K562 (cell line): ENCODE results near the gene CLDN5. TPM values are rescaled to one million over a fixed set of nuclear protein-coding genes. Genes with fewer than 3 reads are reported as not detected.
A peak's percentile ranks its signal among the peaks of the same experiment; 100 is the strongest.

Source experiments
- CBFA2T3 ChIP-seq: fragments of 450-650 bp; IDR thresholded peaks from 2 replicates; pipeline ENCODE4 v1.6.1; 2017
- ESRRB ChIP-seq: fragments of 250-450 bp; sonication (Bioruptor Pico); IDR thresholded peaks from 2 replicates; pipeline ENCODE4 v1.5.0; 2020; ENCODE audit warnings: mild to moderate bottlenecking, moderate library complexity, borderline replicate concordance
- FOXK1 ChIP-seq: sonication (generic); formaldehyde crosslinking; IDR thresholded peaks from 2 replicates; pipeline ENCODE4 v1.8.0; 2022; ENCODE audit warnings: missing genetic modification reagents, mild to moderate bottlenecking, borderline replicate concordance
- HMGN3 ChIP-seq: IDR thresholded peaks from 2 replicates; pipeline ENCODE4 v1.6.1; 2011; ENCODE audit warnings: borderline replicate concordance, low read depth, mild to moderate bottlenecking, mixed read lengths, low read length; ENCODE audit not compliant: insufficient read length; ENCODE audit errors: extremely low read depth
- ID3 ChIP-seq, 2 experiments: fragments of 250-450 bp in 1 of 2; fragments of 450-650 bp in 1 of 2; sonication (Bioruptor Pico) in 1 of 2; IDR thresholded peaks; 2 replicates each; pipeline versions ENCODE4 v1.6.1 to v1.8.0; 2016 to 2021; ENCODE audit warnings: mild to moderate bottlenecking in 2 of 2, moderate library complexity in 2 of 2, missing compliant biosample characterization in 1 of 2, missing genetic modification characterization in 1 of 2
- MCM2 ChIP-seq: fragments of 450-650 bp; IDR thresholded peaks from 2 replicates; pipeline ENCODE4 v1.6.1; 2017; ENCODE audit warnings: low read depth, mild to moderate bottlenecking
- NELFE ChIP-seq: IDR thresholded peaks from 2 replicates; pipeline ENCODE4 v1.6.1; 2011; ENCODE audit warnings: mild to moderate bottlenecking; ENCODE audit not compliant: insufficient read depth, insufficient read length
- POLR2AphosphoS5 ChIP-seq: IDR thresholded peaks from 2 replicates; pipeline ENCODE4 v1.6.1; 2011; ENCODE audit warnings: mild to moderate bottlenecking, low read depth, low read length, moderate library complexity; ENCODE audit not compliant: control insufficient read depth, insufficient read depth
- POLR2G ChIP-seq: fragments of 200-400 bp; formaldehyde crosslinking; IDR thresholded peaks from 2 replicates; pipeline ENCODE4 v1.6.1; 2017; ENCODE audit warnings: low read depth, mild to moderate bottlenecking, antibody characterized with exemption, low read length, moderate library complexity
- PRMT5 ChIP-seq: sonication (generic); formaldehyde crosslinking; IDR thresholded peaks from 2 replicates; pipeline ENCODE4 v1.5.0; 2020; ENCODE audit warnings: missing genetic modification reagents
- RBM39 ChIP-seq: fragments of 200-400 bp; formaldehyde crosslinking; optimal IDR thresholded peaks from 2 replicates; pipeline ENCODE3; 2018; ENCODE audit warnings: low read depth, low read length
- RERE ChIP-seq: sonication (generic); formaldehyde crosslinking; IDR thresholded peaks from 2 replicates; pipeline ENCODE4 v1.8.0; 2023; ENCODE audit warnings: missing genetic modification reagents, mild to moderate bottlenecking, borderline replicate concordance
- RNF2 ChIP-seq: sonication (generic); IDR thresholded peaks from 2 replicates; pipeline ENCODE4 v1.6.1; 2016
- SAFB ChIP-seq: fragments of 200-400 bp; formaldehyde crosslinking; IDR thresholded peaks from 2 replicates; pipeline ENCODE4 v1.6.1; 2017; ENCODE audit warnings: low read depth, low read length, borderline replicate concordance
- SLC30A9 ChIP-seq: fragments of 250-450 bp; sonication (Bioruptor Pico); IDR thresholded peaks from 2 replicates; pipeline ENCODE4 v1.8.0; 2022; ENCODE audit warnings: mild to moderate bottlenecking, moderate library complexity
- SMARCC2 ChIP-seq: fragments of 450-650 bp; IDR thresholded peaks from 2 replicates; pipeline ENCODE4 v1.6.1; 2017; ENCODE audit warnings: antibody characterized with exemption, moderate library complexity, mild to moderate bottlenecking, low read depth
- ZNF224 ChIP-seq: sonication (generic); formaldehyde crosslinking; IDR thresholded peaks from 2 replicates; pipeline ENCODE4 v1.8.0; 2022; ENCODE audit warnings: mild to moderate bottlenecking, missing genetic modification reagents
- ZNF584 ChIP-seq: fragments of 200-800 bp; sonication (Bioruptor generic); IDR thresholded peaks from 2 replicates; pipeline ENCODE4 v1.6.1; 2016; ENCODE audit warnings: low read depth, mild to moderate bottlenecking, missing genetic modification characterization, missing compliant biosample characterization
- ZNF589 ChIP-seq: fragments of 200-800 bp; sonication (Bioruptor generic); IDR thresholded peaks from 2 replicates; pipeline ENCODE4 v1.6.1; 2016; ENCODE audit warnings: low read depth, missing genetic modification characterization, missing compliant biosample characterization
- polyA plus RNA-seq, 8 experiments: library from polyadenylated mRNA; depleted of rRNA in 4 of 8; stranded (reverse) in 5 of 8; unstranded in 3 of 8; fragments of >200 nt; fragmentation: Nextera tagmentation in 2 of 8; fragmentation: Illumina TruSeq in 1 of 8; extraction: Ambion mirVana in 2 of 8; extraction: Trizol in 1 of 8; gene quantifications; 2 replicates each; pipeline versions ENCODE4 v1.2.1 to v1.2.3, GENCODE V29; 2011 to 2014; ENCODE audit warnings: inconsistent platforms in 1 of 8, missing spikeins in 1 of 8
- total RNA-seq, 7 experiments: library from RNA; depleted of rRNA in 6 of 7; stranded (reverse); fragments of >200 nt in 6 of 7; fragmentation: Illumina TruSeq in 2 of 7; extraction: Trizol in 2 of 7; gene quantifications; 2 replicates each; pipeline versions ENCODE4 v1.2.1 to v1.2.3, GENCODE V29; 2011 to 2021; ENCODE audit warnings: low replicate concordance in 1 of 7
- TF ChIP-seq, protein P1 (sequence below): fragments of 200-800 bp; sonication (Bioruptor generic); IDR thresholded peaks from 2 replicates; pipeline ENCODE4 v1.6.1; 2017; ENCODE audit warnings: missing genetic modification characterization, missing compliant biosample characterization

The CLDN5 gene
- total and polyA plus RNA-seq, 9 of the 15 experiments (the other 6 are each of a cell fraction or from before 2014, with no cell fraction given) = 0.20 TPM; not detected in 8

- TF ChIP-seq RNF2 (no peak), SAFB (0 out of 2 replicates have a peak, but pooled peaks have one; percentile 48), ZNF589 (CRISPR knock-in tag) (0 out of 2 replicates have a peak, but pooled peaks have one; percentile 2), CBFA2T3 (no peak), SMARCC2 (no peak), RERE (no peak), FOXK1 (CRISPR knock-in tag) (no peak), PRMT5 (peak; percentile 39; the same call in 1 of the 2 replicates), NELFE (no peak), SLC30A9 (CRISPR knock-in tag) (no peak), ID3 (CRISPR knock-in tag; IDR thresholded peaks at IDR 0.05) (no peak), ID3 (tag; IDR thresholded peaks at IDR 0.05) (peak; percentile 84; the same call in 1 of the 2 replicates), MCM2 (no peak), ESRRB (no peak), POLR2AphosphoS5 (no peak), ZNF584 (CRISPR knock-in tag) (no peak), ZNF224 (CRISPR knock-in tag) (no peak), RBM39 (peak; percentile 45), POLR2G (peak; percentile 52), HMGN3 (peak; percentile 55)
- TF ChIP-seq, protein P1, sequence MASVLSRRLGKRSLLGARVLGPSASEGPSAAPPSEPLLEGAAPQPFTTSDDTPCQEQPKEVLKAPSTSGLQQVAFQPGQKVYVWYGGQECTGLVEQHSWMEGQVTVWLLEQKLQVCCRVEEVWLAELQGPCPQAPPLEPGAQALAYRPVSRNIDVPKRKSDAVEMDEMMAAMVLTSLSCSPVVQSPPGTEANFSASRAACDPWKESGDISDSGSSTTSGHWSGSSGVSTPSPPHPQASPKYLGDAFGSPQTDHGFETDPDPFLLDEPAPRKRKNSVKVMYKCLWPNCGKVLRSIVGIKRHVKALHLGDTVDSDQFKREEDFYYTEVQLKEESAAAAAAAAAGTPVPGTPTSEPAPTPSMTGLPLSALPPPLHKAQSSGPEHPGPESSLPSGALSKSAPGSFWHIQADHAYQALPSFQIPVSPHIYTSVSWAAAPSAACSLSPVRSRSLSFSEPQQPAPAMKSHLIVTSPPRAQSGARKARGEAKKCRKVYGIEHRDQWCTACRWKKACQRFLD = 0 out of 2 replicates have a peak, but pooled peaks have one; percentile 41
Measured at GRCh38 chr22:19566279-19567156, 42.3 kb upstream of the CLDN5 start (continued).
